Stimulated activated CD4-positive, alpha-beta T cell treated with anti-CD3 and anti-CD28 coated beads, Interleukin-1b, Interleukin-23, amount 100 ng/mL, for 1 hour (primary cell): ENCODE results near the gene MRM2.
"Not testable (repeated sequence)": the region's sequence is repeated elsewhere in the genome, so short reads cannot be mapped to it uniquely, and the experiment has no call there.

Experiments
- DNase-seq, 2 donors: peaks; one replicate each; pipeline ENCODE4 v3.0.0-alpha.2; 2020; ENCODE audit warnings: low read depth in 2 of 2

MRM2 gene

GRCh38 chr7:2241580-2242540 is at the start of gene MRM2, which contains the start of gene NUDT1:
MRM2 (minus strand) TSS chr7:2242205; CDS start chr7:2242169, 36 bp downstream.
NUDT1 (plus strand) TSS chr7:2242226; CDS start chr7:2244575, 2,349 bp downstream.
- DNase-seq, result peak; percentile 23 to 56

DNA sequence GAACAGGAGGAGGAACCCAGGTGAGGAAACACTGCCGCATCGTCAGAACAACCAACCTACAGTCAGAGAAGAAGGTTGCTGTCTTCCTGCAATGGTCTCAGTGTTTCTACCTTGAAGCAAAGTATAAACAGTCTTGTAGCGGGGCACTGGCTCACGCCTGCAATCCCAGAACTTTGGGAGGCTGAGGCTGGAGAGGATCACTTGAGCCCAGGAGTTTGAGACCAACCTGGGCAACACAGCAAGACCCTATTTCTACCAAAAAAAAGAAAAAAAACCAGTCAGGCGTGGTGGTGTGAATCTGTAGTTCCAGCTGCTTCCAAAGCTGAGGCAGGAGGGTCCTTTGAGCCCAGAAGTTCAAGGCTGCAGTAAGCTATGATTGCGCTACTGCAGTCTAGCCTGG is 48.9 kb upstream of the MRM2 start:
- DNase-seq, result no peak

GRCh38 chr7:2289621-2290020 is 47.6 kb upstream of the MRM2 start:
- DNase-seq, result no peak

- no peak for DNase-seq
Measured at GRCh38 chr7:2289111-2289586, 47.1 kb upstream of the MRM2 start.

- no peak for DNase-seq
Measured at GRCh38 chr7:2288503-2288902, 46.5 kb upstream of the MRM2 start.

DNA sequence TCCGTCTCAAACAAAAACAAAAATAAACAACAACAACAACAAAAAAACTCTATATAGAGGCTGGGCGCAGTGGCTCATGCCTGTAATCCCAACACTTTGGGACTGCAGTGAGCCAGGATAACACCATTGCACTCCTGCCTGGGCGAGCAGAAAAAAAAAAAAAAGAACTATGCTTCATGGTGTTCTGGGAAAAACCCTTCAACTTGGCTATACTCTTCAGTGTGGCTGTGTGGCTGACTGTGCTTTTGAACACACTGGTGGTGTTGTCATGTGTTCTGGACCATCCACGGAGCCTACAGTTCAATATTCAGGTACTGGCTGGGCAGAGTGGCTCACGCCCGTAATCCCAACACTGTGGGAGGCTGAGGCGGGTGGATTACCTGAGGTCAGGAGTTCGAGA is 45.7 kb upstream of the MRM2 start:
- no peak for DNase-seq

DNA sequence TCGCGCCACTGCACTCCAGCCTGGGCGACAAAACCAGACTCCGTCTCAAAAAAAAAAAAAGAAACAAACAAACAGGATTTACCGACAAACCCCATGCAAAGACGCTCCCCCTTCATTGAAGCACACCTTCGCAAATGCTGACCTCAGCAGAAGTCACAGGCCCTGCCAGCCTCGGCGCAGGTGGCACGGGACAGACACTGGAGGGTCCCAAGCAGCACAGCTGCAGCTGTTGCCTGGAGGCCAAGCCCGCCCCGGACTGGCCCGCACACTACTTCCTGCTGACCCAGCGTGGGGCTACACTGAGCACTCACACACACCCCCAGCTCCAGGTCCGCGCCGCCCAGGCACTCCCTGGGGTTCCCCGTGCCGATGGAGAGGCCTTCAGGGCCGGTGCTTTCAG is 41.1 kb upstream of the MRM2 start:
- no peak for DNase-seq

DNA sequence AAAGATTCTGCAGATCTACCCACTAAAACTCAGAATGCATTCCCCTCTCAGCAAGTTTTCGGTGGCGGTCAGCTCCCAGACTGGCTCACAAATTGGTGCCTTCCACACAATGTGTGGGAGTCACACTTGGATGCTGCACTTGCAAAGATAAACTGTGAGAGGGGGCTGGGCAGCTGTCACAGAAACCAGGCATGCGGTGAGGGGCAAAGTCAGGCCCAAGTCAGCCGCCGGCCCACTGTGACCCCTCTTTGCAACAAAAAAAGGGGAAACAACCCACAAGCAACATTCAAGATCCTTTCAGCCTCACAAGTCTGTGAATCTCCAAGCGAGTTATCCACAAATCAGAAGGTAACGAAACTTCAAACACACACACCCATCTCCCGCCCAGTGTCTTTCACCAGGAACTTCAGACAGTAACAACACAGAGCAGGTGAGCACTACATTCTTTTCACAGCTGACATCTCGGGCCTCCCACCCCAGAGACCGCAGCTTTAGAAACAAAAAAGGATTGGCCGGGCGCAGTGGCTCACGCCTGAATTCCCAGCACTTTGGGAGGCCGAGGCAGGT is 40.3 kb upstream of the MRM2 start:
- DNase-seq, result no peak

GRCh38 chr7:2281541-2281940 is 39.5 kb upstream of the MRM2 start:
- no peak for DNase-seq

- no peak for DNase-seq
Measured at GRCh38 chr7:2280424-2280823, 38.4 kb upstream of the MRM2 start.

DNA sequence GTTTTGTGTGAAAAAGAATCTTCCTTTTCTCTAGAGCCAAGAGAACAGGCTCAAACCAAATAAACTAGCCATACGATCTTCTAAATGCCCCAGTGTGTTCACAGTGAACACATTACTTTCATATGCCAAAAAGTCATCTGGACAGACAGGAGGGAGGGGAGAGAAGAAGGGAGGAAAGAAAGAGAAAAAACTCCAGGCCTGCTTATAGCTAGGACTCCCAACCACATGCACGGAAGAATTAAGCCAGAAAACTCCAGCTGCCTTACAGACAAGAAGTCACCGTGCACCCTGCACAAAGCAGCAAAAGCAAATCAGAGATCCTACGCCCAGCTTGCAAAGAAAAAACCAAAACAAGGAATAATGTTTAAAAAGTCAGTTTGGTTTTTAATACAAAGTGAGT is 37.9 kb upstream of the MRM2 start:
- no peak for DNase-seq

GRCh38 chr7:2278026-2278425 is 36.0 kb upstream of the MRM2 start:
- no peak for DNase-seq

DNA sequence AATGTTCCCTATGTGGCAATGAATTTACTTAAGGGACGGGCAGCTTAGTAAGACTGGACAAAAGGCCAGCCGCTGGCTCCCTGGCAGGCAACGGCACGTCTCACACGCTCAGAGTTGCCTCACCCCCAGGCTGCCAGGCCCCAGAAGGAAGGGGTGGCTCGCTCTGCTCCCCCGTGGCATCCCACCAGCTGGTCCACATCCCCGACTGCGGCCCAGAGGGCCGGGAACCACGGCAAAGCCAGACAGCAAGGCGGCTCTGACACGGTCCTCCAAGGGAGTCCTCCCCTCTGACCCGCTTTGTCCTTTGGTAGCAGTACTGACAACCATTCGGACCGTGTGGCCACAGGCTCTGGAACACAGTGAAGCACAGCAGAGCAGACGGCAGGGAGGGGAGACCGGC is 34.1 kb upstream of the MRM2 start:
- no peak for DNase-seq

DNA sequence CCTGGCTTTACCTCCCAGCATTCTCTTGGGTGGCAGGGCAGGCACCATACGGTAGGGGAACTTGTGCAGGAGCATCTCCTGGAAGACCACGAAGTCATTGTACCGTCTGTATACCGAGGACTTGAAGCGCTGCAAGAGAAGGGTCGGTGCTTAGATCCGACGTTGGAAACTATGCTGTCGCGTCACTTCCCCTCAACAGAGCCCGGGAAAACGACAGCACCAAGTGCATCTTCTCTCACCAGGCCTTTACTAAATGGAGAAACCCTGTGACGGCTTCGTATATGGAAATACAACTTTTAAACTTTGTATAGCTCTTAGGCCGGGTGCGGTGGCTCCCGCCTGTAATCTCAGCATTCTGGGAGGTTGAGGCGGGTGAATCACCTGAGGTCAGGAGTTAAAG is 33.1 kb upstream of the MRM2 start:
- DNase-seq, result no peak

DNA sequence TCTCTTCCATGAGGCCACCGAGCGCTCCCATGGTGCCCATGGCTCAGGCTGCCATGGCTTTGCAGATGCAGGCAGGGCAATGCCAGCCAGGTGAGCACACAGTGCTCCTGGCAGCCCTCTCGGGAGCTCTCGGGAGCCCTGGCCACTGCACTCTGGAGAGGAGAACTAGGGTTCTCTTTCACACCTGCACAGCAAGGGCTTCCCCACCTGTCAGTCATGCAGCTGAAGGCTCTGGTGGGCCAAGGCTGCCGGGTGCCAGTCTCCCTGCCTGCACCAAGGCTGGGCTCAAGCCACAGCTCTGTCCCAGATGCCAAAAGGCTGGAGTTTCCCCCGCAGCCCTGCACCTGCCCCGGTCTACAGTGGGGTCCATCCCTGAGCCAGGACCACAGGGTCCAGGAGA is 32.7 kb upstream of the MRM2 start:
- no peak for DNase-seq

DNA sequence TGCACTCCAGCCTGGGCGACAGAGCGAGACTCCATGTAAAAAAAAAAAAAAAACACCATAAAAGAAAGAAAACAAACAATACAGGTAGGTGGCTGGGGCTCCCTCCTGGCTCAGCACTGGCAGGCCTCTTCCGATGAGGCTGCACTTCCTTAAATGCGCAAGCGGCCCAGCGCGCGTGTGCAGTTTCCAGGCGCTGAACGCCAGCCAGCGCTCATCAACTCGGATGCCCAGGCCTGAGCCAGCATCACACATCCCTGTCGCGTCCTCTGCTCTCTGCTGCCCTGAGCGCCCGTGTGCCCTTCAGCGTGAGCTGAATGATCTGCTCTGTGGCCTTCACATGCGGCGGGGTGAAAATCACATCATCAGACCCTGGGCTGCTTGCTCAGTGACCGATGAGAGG is 31.9 kb upstream of the MRM2 start:
- no peak for DNase-seq

DNA sequence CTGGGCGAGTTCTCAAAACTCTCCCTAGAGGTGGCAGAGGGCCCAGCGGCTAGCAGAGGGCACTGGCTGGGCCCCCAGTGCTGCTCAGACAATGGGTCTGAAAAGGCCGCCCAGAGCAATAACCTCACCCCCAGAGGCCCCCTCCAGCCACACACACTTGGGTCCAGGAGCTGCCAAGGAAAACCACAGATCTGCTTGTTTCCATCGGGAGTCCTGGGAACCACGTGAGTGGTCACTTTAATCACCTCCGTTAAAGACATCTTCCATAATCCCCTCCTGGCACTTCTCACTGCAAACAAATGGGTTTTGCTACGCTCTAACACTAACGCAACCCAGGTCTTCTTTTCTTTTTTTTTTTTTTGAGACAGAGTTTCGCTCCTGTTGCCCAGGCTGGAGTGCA is 30.0 kb upstream of the MRM2 start:
- no peak for DNase-seq

DNA sequence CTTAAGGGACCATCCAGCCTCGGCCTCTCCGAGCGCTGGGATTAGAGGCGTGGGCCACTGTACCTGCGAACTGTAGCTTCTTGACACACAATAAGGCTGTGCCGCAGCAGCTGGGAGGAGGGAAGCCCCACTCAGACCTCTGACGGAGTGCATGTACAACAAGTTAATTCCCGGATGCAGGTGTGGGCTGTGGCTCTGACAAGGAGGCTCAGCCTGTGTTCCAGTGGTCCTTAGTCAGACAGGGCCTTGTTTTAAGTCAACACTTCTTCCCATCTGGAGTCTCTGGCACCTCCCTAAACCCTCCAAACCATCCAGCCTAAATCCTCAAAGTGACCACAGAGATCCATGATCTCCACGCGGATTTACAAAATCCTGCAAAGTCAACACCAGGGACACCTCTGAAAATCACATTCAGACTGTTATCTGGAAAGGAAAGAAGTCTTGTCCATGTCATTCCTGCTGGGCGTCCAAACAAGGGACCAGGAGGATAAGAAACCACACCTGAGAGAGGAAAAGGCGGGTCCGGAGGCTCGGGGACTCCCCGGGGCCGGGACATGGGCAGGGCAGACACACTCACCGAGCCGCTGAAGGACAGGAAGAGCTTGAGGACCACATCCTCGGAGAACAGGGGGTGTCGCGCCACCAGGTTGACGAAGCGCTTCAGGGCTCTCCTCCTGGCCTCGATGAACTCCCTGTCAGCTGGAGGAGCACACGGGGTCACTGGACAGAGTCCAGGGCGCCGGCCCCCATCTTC is 29.4 kb upstream of the MRM2 start:
- no peak for DNase-seq

GRCh38 chr7:2270495-2270894 is 28.5 kb upstream of the MRM2 start:
- no peak for DNase-seq

- no peak for DNase-seq
Measured at GRCh38 chr7:2269991-2270460, 28.0 kb upstream of the MRM2 start.

DNA sequence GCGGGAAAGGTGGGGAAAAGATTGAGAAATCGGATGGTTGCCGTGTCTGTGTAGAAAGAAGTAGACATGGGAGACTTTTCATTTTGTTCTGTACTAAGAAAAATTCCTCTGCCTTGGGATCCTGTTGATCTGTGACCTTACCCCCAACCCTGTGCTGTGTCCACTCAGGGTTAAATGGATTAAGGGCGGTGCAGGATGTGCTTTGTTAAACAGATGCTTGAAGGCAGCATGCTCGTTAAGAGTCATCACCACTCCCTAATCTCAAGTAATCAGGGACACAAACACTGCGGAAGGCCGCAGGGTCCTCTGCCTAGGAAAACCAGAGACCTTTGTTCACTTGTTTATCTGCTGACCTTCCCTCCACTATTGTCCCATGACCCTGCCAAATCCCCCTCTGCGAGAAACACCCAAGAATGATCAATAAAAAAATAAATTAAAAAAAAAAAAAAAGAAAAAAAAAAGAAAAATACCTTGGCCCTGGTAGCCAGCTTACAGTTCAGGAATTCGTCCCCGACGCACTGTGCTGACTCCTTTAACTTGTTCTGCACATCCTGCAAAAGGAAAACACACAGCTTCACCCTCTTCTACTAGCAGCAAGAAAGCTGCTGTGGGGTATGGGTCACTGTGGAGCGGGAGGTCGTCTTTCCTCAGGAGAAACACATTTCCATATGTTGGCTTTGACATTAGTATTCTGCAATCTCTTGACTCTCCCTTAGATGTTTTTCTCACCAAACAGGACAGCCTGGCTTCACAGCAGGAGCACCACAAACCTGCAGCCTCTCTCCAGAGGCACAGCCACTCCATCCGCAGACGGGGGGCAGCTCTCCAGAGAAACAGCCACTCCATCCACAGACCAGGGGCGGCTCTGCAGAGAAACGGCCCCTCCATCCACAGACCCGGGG is 27.3 kb upstream of the MRM2 start:
- DNase-seq, result not testable (repeated sequence)
